Hematopoietic multipotent progenitor cell treated with erythropoietin and hydrocortisone succinate and interleukin-3 and kit ligand, for 15 days (in vitro differentiated cells): ENCODE measurements around the gene KLK13.

ENCODE experiments used
- DNase-seq: peaks from one replicate; pipeline ENCODE4 v3.0.0-alpha.2; 2015; ENCODE audit warnings: low spot score

Gene KLK13

GRCh38 chr19:51091895-51092873, 27.3 kb upstream of the KLK13 start:
- no peak for DNase-seq

GRCh38 chr19:51091126-51091525, 26.2 kb upstream of the KLK13 start:
- DNase-seq = no peak

GRCh38 chr19:51090471-51090870, 25.6 kb upstream of the KLK13 start:
- DNase-seq = no peak

GRCh38 chr19:51089786-51090185, 24.9 kb upstream of the KLK13 start:
- no peak for DNase-seq

GRCh38 chr19:51086153-51086850, 21.4 kb upstream of the KLK13 start:
- DNase-seq = no peak

- DNase-seq = no peak
These were observed 19.6 kb upstream of the KLK13 start for GRCh38 chr19:51084505-51084904.

GRCh38 chr19:51083783-51084182, 18.9 kb upstream of the KLK13 start:
- no peak for DNase-seq

- DNase-seq = no peak
These were observed 18.3 kb upstream of the KLK13 start for GRCh38 chr19:51083181-51083580.

GRCh38 chr19:51082611-51083010, 17.7 kb upstream of the KLK13 start, which contains the start of gene KLK14:
Gene KLK14, minus strand, starts transcription at chr19:51082887. Its CDS starts 273 bp downstream, at chr19:51082614.
- DNase-seq = no peak

GRCh38 chr19:51081476-51081875, 16.6 kb upstream of the KLK13 start:
- DNase-seq = no peak

- no peak for DNase-seq
These were observed 14.7 kb upstream of the KLK13 start for GRCh38 chr19:51079481-51080110.

GRCh38 chr19:51078731-51079130, 13.8 kb upstream of the KLK13 start:
- DNase-seq = no peak

GRCh38 chr19:51078104-51078503, 13.2 kb upstream of the KLK13 start:
- DNase-seq = no peak

GRCh38 chr19:51076631-51077213, 11.8 kb upstream of the KLK13 start:
- DNase-seq = no peak

GRCh38 chr19:51075998-51076397, 11.1 kb upstream of the KLK13 start:
- DNase-seq = no peak

- no peak for DNase-seq
These were observed 6.2 kb upstream of the KLK13 start for GRCh38 chr19:51071095-51071405.

- no peak for DNase-seq
These were observed 5.6 kb upstream of the KLK13 start for GRCh38 chr19:51070334-51071094.

- no peak for DNase-seq
These were observed 1.7 kb upstream of the KLK13 start for GRCh38 chr19:51066393-51067186.

- DNase-seq = no peak
These were observed 499 bp upstream of the KLK13 start for GRCh38 chr19:51065221-51065960.

GRCh38 chr19:51063664-51064063, 1.2 kb downstream of the KLK13 start:
- no peak for DNase-seq
